CD4-positive, alpha-beta memory T cell (primary cell): ENCODE data around the gene ZNF215. TPM values are rescaled to one million over a fixed set of nuclear protein-coding genes. Genes with fewer than 3 reads are reported as not detected.

ENCODE experiments used
- CTCF ChIA-PET: fragments of 350-600 bp; sonication (Branson Sonifier 250); formaldehyde crosslinking; loops from one replicate; lab custom pipeline; 2021; ENCODE audit warnings: inconsistent platforms; ENCODE audit not compliant: partially characterized antibody; lab: Charles Lee
- POLR2A ChIA-PET: fragments of 350-600 bp; sonication (Branson Sonifier 250); formaldehyde crosslinking; loops from one replicate; lab custom pipeline; 2021; ENCODE audit not compliant: partially characterized antibody; lab: Charles Lee
- DNase-seq, 5 donors: peaks; one replicate each; pipeline versions ENCODE4 v3.0.0 to v3.0.0-alpha.2; 2020 to 2022; ENCODE audit warnings: mixed read lengths in 1 of 5
- H3K27ac ChIP-seq: one replicate; pipeline ENCODE4 v1.7.0; 2013; ENCODE audit warnings: low read depth, low read length
- H3K27me3 ChIP-seq: 2 replicates; pipeline ENCODE4 v1.7.0; 2013; ENCODE audit warnings: mild to moderate bottlenecking, low read length, moderate library complexity; ENCODE audit not compliant: insufficient read depth
- H3K36me3 ChIP-seq: 2 replicates; pipeline ENCODE4 v1.7.0; 2013; ENCODE audit warnings: mild to moderate bottlenecking, low read length, moderate library complexity; ENCODE audit not compliant: insufficient read depth
- H3K4me1 ChIP-seq: 2 replicates; pipeline ENCODE4 v1.7.0; 2013; ENCODE audit warnings: mild to moderate bottlenecking, low read length, moderate library complexity; ENCODE audit not compliant: insufficient read depth
- H3K4me3 ChIP-seq, 2 donors: one replicate each; pipeline ENCODE4 v1.7.0; 2013; ENCODE audit warnings: low read length in 2 of 2, mild to moderate bottlenecking in 1 of 2
- H3K9me3 ChIP-seq, 2 donors: one replicate each; pipeline ENCODE4 v1.7.0; 2013; ENCODE audit warnings: low read length in 2 of 2, control low read depth in 1 of 2; ENCODE audit not compliant: control insufficient read depth in 1 of 2
- H3K27ac Mint-ChIP-seq, 7 donors: one replicate each; pipeline ENCODE4 v1.8.0; 2020 to 2021; ENCODE audit warnings: mixed read lengths in 7 of 7, mild to moderate bottlenecking in 6 of 7, inconsistent platforms in 3 of 7, moderate library complexity in 3 of 7
- H3K27me3 Mint-ChIP-seq, 2 donors: one replicate each; pipeline ENCODE4 v1.8.0; 2020 to 2021; ENCODE audit warnings: mixed read lengths in 2 of 2
- H3K36me3 Mint-ChIP-seq, 2 donors: one replicate each; pipeline ENCODE4 v1.8.0; 2020 to 2021; ENCODE audit warnings: mixed read lengths in 2 of 2, inconsistent platforms in 1 of 2, mild to moderate bottlenecking in 1 of 2
- H3K4me1 Mint-ChIP-seq, 4 donors: one replicate each; pipeline ENCODE4 v1.8.0; 2020 to 2021; ENCODE audit warnings: mixed read lengths in 4 of 4, mild to moderate bottlenecking in 1 of 4
- H3K4me3 Mint-ChIP-seq, 8 donors: one replicate each; pipeline ENCODE4 v1.8.0; 2020 to 2021; ENCODE audit warnings: mixed read lengths in 8 of 8, mild to moderate bottlenecking in 7 of 8, moderate library complexity in 6 of 8, inconsistent platforms in 3 of 8
- H3K9me3 Mint-ChIP-seq, 8 donors: one replicate each; pipeline ENCODE4 v1.8.0; 2020 to 2021; ENCODE audit warnings: mixed read lengths in 8 of 8, mild to moderate bottlenecking in 5 of 8, inconsistent platforms in 3 of 8, moderate library complexity in 1 of 8
- intact Hi-C: fragments of 100-400 bp; cut with micrococcal nuclease; formaldehyde crosslinking; loops from one replicate; pipeline ENCODE4 v1.15.1; 2023
- polyA plus RNA-seq, 2 donors: library from polyadenylated mRNA; unstranded; fragments of 300-500 nt; fragmentation: Illumina TruSeq; gene quantifications; one replicate each; pipeline ENCODE4 v1.2.3, GENCODE V29; 2021
- total RNA-seq, 2 experiments: library from RNA; stranded (reverse); gene quantifications; one replicate each; pipeline ENCODE4 v1.2.3, GENCODE V29; 2021

The ZNF215 gene
- total and polyA plus RNA-seq, 4 experiments from 2014 or later = not detected

- peaks cover 0 to 2% (median 0%) of the 10 kb centered on the region in 8 donors for H3K9me3 Mint-ChIP-seq
- H3K27me3 Mint-ChIP-seq = peaks cover 14 to 27% of the 10 kb centered on the region in 2 donors
- no peak overlapping the region for H3K27ac Mint-ChIP-seq
- H3K36me3 Mint-ChIP-seq = no peaks in the 10 kb centered on the region
- no peaks in the 10 kb centered on the region for H3K4me1 Mint-ChIP-seq
- intact Hi-C loops = no loop called here
- Histone ChIP-seq H3K27me3 (no peaks in the 10 kb centered on the region), H3K36me3 (no peaks in the 10 kb centered on the region), H3K4me1 (no peaks in the 10 kb centered on the region), H3K27ac (no peak overlapping the region), H3K4me3 (no peak overlapping the region), H3K9me3 (no peaks in the 10 kb centered on the region)
- ChIA-PET POLR2A (no interaction called here), CTCF (no interaction called here)
- peak in 1 of 5 donors; percentile 27 for DNase-seq
- H3K4me3 Mint-ChIP-seq = no peak overlapping the region
These were observed 78.3 kb downstream of the ZNF215 start for GRCh38 chr11:7004482-7004881.

Other genes with a start within 250 kb of the ZNF215 start
- gene MRPL17, start 243.1 kb upstream of the ZNF215 start, total RNA-seq = 10 to 100 TPM; 33.4 to 36.9 TPM
- gene MRPL17, start 243.1 kb upstream of the ZNF215 start, polyA plus RNA-seq = 10 to 100 TPM; 12.7 to 42.6 TPM
- gene OR2AG2, start 154.4 kb upstream of the ZNF215 start, total RNA-seq = not detected
- not detected for gene OR2AG2, start 154.4 kb upstream of the ZNF215 start, polyA plus RNA-seq
- gene OR2AG1, start 143.4 kb upstream of the ZNF215 start, total RNA-seq = not detected
- gene OR2AG1, start 143.4 kb upstream of the ZNF215 start, polyA plus RNA-seq = not detected
- not detected for gene OR6A2, start 126.7 kb upstream of the ZNF215 start, total RNA-seq
- gene OR6A2, start 126.7 kb upstream of the ZNF215 start, polyA plus RNA-seq = not detected
- not detected for gene OR10A5, start 80.7 kb upstream of the ZNF215 start, total RNA-seq
- not detected for gene OR10A5, start 80.7 kb upstream of the ZNF215 start, polyA plus RNA-seq
- not detected for gene OR10A2, start 63.4 kb upstream of the ZNF215 start, total RNA-seq
- not detected for gene OR10A2, start 63.4 kb upstream of the ZNF215 start, polyA plus RNA-seq
- not detected for gene OR10A4, start 49.8 kb upstream of the ZNF215 start, total RNA-seq
- gene OR10A4, start 49.8 kb upstream of the ZNF215 start, polyA plus RNA-seq = not detected
- gene OR2D2, start 33.9 kb upstream of the ZNF215 start, total RNA-seq = not detected
- not detected for gene OR2D2, start 33.9 kb upstream of the ZNF215 start, polyA plus RNA-seq
- not detected for gene OR2D3, start 5.4 kb upstream of the ZNF215 start, total RNA-seq
- gene OR2D3, start 5.4 kb upstream of the ZNF215 start, polyA plus RNA-seq = not detected
- gene ZNF214, start 93.9 kb downstream of the ZNF215 start, total RNA-seq = not detected
- not detected for gene ZNF214, start 93.9 kb downstream of the ZNF215 start, polyA plus RNA-seq
- gene NLRP14, start 94.1 kb downstream of the ZNF215 start, total RNA-seq = not detected
- not detected for gene NLRP14, start 94.1 kb downstream of the ZNF215 start, polyA plus RNA-seq
- gene RBMXL2, start 162.6 kb downstream of the ZNF215 start, total RNA-seq = not detected
- not detected for gene RBMXL2, start 162.6 kb downstream of the ZNF215 start, polyA plus RNA-seq